Measurements from ENCODE around the gene CYTH2. TPM values are rescaled to one million over a fixed set of nuclear protein-coding genes. Genes with fewer than 3 reads are reported as not detected.

Gene CYTH2
- total and polyA plus RNA-seq, 2 experiments from 2014 or later: 138 to 179 TPM

DNA sequence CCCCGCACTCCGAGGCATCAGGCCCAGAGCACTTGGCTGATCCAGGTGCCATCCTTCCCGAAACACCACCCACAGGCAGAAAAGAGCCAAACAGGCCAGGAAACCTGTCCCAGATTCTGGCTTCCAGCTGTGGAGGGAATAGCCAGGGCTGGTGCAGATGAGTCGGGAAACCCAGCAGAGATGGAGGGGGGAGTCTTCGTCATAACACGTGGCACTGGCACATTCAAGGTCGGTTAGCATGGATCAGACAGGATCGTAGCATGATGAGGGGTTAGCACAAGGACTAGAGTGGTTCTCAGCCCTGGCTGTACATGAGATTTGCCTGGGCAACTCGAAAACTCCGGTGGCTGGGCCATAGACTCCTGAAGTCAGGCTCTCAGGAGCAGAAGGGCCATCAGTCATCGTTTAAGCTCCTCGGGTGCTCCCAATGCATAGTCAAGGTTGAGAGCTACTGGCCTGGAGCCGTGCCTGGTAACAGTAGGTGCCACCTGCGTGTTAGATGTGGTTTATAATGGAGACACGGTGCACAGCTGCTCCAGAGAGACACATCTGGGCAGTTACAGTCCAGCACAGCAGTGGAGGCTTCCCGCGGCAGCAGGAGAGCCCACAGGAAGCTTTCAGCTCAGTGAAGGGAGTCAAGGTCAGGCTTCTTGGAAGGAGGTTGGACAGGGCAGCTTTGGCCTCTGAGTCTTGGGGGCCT is 6.3 kb downstream of the CYTH2 start:
- Histone ChIP-seq H3K4me3 (no peak overlapping the region), H3K4me1 (ENCODE audit: low read depth) (no peaks in the 10 kb centered on the region), H3K9me3 (ENCODE audit: low read depth) (no peaks in the 10 kb centered on the region), H3K36me3 (peaks cover 67% of the 10 kb centered on the region), H3K27me3 (no peaks in the 10 kb centered on the region), H3K27ac (no peak overlapping the region)
- DNase-seq (ENCODE audit: low read depth in 1 of 2, low spot score in 1 of 2): no peak
- TF ChIP-seq, protein P1, sequence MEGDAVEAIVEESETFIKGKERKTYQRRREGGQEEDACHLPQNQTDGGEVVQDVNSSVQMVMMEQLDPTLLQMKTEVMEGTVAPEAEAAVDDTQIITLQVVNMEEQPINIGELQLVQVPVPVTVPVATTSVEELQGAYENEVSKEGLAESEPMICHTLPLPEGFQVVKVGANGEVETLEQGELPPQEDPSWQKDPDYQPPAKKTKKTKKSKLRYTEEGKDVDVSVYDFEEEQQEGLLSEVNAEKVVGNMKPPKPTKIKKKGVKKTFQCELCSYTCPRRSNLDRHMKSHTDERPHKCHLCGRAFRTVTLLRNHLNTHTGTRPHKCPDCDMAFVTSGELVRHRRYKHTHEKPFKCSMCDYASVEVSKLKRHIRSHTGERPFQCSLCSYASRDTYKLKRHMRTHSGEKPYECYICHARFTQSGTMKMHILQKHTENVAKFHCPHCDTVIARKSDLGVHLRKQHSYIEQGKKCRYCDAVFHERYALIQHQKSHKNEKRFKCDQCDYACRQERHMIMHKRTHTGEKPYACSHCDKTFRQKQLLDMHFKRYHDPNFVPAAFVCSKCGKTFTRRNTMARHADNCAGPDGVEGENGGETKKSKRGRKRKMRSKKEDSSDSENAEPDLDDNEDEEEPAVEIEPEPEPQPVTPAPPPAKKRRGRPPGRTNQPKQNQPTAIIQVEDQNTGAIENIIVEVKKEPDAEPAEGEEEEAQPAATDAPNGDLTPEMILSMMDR (IDR thresholded peaks at IDR 0.05; ENCODE audit: low read depth, low read length): no peak

DNA sequence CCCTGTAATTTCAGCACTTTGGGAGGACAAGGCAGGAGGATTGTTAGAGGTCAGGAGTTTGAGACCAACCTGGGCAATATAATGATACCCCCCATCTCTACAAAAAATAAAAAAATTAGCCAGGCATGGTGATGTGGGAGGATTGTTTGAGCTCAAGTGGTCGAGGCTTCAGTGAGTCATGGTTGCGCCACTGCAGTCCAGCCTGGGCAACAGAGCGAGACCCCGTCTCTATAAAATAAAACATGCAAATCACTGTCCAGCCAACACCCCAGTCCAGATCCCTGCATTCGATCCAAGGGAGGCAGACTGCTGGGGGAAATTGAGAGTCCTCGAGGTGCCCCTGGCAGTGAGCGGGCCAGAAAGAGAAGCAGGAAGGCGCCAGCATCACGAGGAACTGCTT is 7.0 kb downstream of the CYTH2 start:
- peaks cover 60% of the 10 kb centered on the region for H3K36me3 ChIP-seq
- H3K4me3 ChIP-seq: no peak overlapping the region
- TF ChIP-seq, protein P1 (IDR thresholded peaks at IDR 0.05; ENCODE audit: low read depth, low read length): no peak
- no peak for DNase-seq (ENCODE audit: low read depth in 1 of 2, low spot score in 1 of 2)
- no peaks in the 10 kb centered on the region for H3K4me1 ChIP-seq (ENCODE audit: low read depth)
- no peak overlapping the region for H3K27ac ChIP-seq
- H3K9me3 ChIP-seq (ENCODE audit: low read depth): no peaks in the 10 kb centered on the region
- H3K27me3 ChIP-seq: no peaks in the 10 kb centered on the region

DNA sequence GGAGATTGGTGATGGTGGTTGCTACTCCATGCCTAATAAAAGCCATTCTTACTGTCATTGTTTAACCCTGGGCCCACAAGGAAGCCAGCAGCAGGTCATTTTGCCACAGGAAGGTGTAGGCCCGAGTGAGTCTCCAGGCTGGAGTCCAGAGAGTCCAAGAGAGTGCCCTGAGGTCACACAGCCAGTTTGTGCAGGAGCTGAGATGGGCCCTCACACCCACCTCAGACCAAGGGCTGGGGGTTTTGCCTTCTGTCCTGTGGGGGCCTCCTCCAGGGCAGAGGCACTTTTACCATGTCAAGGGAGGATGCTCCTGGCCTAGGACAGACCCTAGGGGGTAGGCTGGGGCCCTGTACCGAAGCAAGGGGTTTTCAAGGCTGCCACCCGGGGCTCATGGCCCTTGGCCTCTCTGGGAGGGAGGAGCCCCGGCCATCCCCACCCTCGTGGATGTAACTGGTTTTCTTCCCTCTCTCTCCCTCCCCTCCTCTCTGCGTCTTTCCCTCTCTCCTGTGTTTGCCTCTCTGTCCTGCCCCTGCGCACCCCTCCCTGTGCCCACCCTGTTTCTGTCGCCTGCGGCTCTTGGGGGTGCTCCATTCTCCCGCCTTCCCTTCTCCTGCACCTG is 8.0 kb downstream of the CYTH2 start:
- Histone ChIP-seq H3K4me3 (no peak overlapping the region), H3K36me3 (peaks cover 50% of the 10 kb centered on the region), H3K4me1 (ENCODE audit: low read depth) (no peaks in the 10 kb centered on the region), H3K27me3 (no peaks in the 10 kb centered on the region), H3K27ac (no peak overlapping the region), H3K9me3 (ENCODE audit: low read depth) (no peaks in the 10 kb centered on the region)
- TF ChIP-seq, protein P1 (IDR thresholded peaks at IDR 0.05; ENCODE audit: low read depth, low read length): no peak
- DNase-seq (ENCODE audit: low read depth in 1 of 2, low spot score in 1 of 2): no peak

DNA sequence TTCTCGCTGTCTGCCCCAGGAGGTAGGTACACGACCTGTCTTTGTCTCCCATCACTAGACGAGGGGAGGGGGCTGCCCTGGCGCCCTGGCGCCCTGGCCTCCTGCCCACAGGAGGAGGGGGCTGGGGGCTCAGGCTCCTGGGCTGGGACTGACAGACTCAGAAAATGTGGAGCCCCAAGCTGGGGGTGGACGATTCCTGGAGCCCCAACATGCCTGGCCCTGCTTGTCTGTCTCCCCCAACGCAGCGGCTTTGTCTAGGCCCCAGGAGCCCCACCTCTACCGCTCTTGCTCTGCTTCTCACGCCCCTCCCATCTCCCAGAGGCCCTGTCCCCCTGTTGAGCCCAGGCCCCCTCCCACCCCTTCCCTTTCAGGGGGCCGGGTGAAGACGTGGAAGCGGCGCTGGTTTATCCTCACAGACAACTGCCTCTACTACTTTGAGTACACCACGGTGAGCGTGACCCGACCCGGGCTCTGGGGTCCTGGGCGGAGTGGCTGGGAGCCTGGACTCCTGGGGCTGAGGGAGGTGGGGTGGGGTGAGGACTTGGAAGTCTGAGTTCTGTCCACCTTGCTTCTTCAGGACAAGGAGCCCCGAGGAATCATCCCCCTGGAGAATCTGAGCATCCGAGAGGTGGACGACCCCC is 8.6 kb downstream of the CYTH2 start:
- no peak for DNase-seq (ENCODE audit: low read depth in 1 of 2, low spot score in 1 of 2)
- no peaks in the 10 kb centered on the region for H3K27me3 ChIP-seq
- H3K9me3 ChIP-seq (ENCODE audit: low read depth): no peaks in the 10 kb centered on the region
- peaks cover 45% of the 10 kb centered on the region for H3K36me3 ChIP-seq
- no peaks in the 10 kb centered on the region for H3K4me1 ChIP-seq (ENCODE audit: low read depth)
- TF ChIP-seq, protein P1 (IDR thresholded peaks at IDR 0.05; ENCODE audit: low read depth, low read length): no peak
- H3K4me3 ChIP-seq: no peak overlapping the region
- no peak overlapping the region for H3K27ac ChIP-seq

DNA sequence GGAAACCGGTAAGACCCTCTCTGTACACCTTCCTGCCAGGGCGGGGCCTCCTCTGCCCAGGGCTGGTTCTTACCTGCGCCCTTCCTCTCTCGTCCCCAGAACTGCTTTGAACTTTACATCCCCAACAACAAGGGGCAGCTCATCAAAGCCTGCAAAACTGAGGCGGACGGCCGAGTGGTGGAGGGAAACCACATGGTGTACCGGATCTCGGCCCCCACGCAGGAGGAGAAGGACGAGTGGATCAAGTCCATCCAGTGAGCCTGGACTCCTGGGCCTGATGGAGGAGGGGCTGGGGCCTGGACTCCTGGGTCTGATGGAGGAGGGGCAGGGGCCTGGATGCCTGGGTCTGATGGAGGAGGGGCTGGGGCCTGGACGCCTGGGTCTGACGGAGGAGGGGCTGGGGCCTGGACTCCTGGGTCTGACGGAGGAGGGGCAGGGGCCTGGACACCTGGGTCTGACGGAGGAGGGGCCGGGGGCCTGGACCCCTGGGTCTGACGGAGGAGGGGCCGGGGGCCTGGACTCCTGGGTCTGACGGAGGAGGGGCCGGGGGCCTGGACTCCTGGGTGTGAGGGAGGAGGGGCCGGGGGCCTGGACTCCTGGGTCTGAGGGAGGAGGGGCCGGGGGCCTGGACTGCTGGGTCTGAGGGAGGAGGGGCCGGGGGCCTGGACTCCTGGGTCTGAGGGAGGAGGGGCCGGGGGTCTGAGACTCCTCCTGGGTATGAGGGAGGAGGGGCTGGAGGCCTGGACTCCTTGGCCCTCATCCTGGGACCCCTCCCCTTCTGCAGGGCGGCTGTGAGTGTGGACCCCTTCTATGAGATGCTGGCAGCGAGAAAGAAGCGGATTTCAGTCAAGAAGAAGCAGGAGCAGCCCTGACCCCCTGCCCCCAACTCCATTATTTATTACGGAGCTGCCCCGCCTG is 9.4 kb downstream of the CYTH2 start:
- TF ChIP-seq, protein P1 (IDR thresholded peaks at IDR 0.05; ENCODE audit: low read depth, low read length): no peak
- no peak for DNase-seq (ENCODE audit: low read depth in 1 of 2, low spot score in 1 of 2)
- Histone ChIP-seq H3K4me1 (ENCODE audit: low read depth) (no peaks in the 10 kb centered on the region), H3K4me3 (no peak overlapping the region), H3K9me3 (ENCODE audit: low read depth) (no peaks in the 10 kb centered on the region), H3K27me3 (no peaks in the 10 kb centered on the region), H3K27ac (no peak overlapping the region), H3K36me3 (peaks cover 39% of the 10 kb centered on the region)

Data from cardiac muscle cell (in vitro differentiated cells and primary cell).